HEK293T (cell line): ENCODE results near the gene KRT84.

ENCODE experiments used
- ARNT ChIP-seq: fragments of 450-650 bp; IDR thresholded peaks from 2 replicates; pipeline ENCODE4 v1.6.1; 2017; ENCODE audit warnings: mild to moderate bottlenecking
- BHLHE40 ChIP-seq: fragments of 450-650 bp; IDR thresholded peaks from 2 replicates; pipeline ENCODE4 v1.6.1; 2016; ENCODE audit warnings: mild to moderate bottlenecking, moderate library complexity, borderline replicate concordance
- CTBP1 ChIP-seq: fragments of 450-650 bp; IDR thresholded peaks from 2 replicates; pipeline ENCODE4 v1.6.1; 2016; ENCODE audit warnings: borderline replicate concordance
- ELF4 ChIP-seq: fragments of 450-650 bp; IDR thresholded peaks from 2 replicates; pipeline ENCODE4 v1.6.1; 2017; ENCODE audit warnings: antibody characterized with exemption
- FOXA1 ChIP-seq: fragments of 450-650 bp; IDR thresholded peaks from 2 replicates; pipeline ENCODE4 v1.6.1; 2016; ENCODE audit warnings: mild to moderate bottlenecking
- FOXK2 ChIP-seq: fragments of 450-650 bp; IDR thresholded peaks from 2 replicates; pipeline ENCODE4 v1.6.1; 2016; ENCODE audit warnings: mild to moderate bottlenecking
- FOXM1 ChIP-seq: fragments of 450-650 bp; IDR thresholded peaks from 2 replicates; pipeline ENCODE4 v1.6.1; 2017; ENCODE audit warnings: mild to moderate bottlenecking, borderline replicate concordance
- HDGF ChIP-seq: fragments of 450-650 bp; IDR thresholded peaks from 2 replicates; pipeline ENCODE4 v1.6.1; 2017; ENCODE audit warnings: antibody characterized with exemption, borderline replicate concordance
- LEF1 ChIP-seq: fragments of 450-650 bp; IDR thresholded peaks from 2 replicates; pipeline ENCODE4 v1.6.1; 2017; ENCODE audit warnings: mild to moderate bottlenecking, borderline replicate concordance
- NFRKB ChIP-seq: fragments of 450-650 bp; IDR thresholded peaks from 2 replicates; pipeline ENCODE4 v1.6.1; 2016; ENCODE audit warnings: mild to moderate bottlenecking, moderate library complexity
- SP1 ChIP-seq: fragments of 450-650 bp; IDR thresholded peaks from 2 replicates; pipeline ENCODE4 v1.6.1; 2017
- SUZ12 ChIP-seq: fragments of 450-650 bp; IDR thresholded peaks from 2 replicates; pipeline ENCODE4 v1.6.1; 2016; ENCODE audit warnings: mild to moderate bottlenecking
- TARDBP ChIP-seq: fragments of 450-650 bp; IDR thresholded peaks from 2 replicates; pipeline ENCODE4 v1.6.1; 2016
- ZNF384 ChIP-seq: fragments of 450-650 bp; IDR thresholded peaks from 2 replicates; pipeline ENCODE4 v1.6.1; 2016

- TF ChIP-seq FOXM1 (no peak), SP1 (no peak), BHLHE40 (no peak), FOXA1 (no peak), ZNF384 (no peak), FOXK2 (no peak), TARDBP (no peak), HDGF (no peak), LEF1 (no peak), ELF4 (no peak), SUZ12 (no peak), NFRKB (no peak), ARNT (no peak), CTBP1 (no peak)
Measured at GRCh38 chr12:52347551-52348510, 37.6 kb downstream of the KRT84 start.
